Measurements from ENCODE around the gene KRT9.

GRCh38 chr17:41615454-41615853 is 43.6 kb upstream of the KRT9 start:
- TF ChIP-seq CTCF (IDR thresholded peaks at IDR 0.05) (no peak), POLR2A (IDR thresholded peaks at IDR 0.05) (no peak)

All from uterus (tissue), 2 donors.